ENCODE results near the gene EEF2.

GRCh38 chr19:4009990-4010807 lies 24.9 kb upstream of the EEF2 start:
- TF ChIP-seq CTCF (IDR thresholded peaks at IDR 0.05) (no peak), POLR2A (IDR thresholded peaks at IDR 0.05) (peak in 1 of 2 donors; percentile 41)

Measured in adrenal gland (tissue), 5 donors.